Left lung (tissue), 10 donors: Measurements from ENCODE around the gene PSMA1. TPM values are rescaled to one million over a fixed set of nuclear protein-coding genes. Genes with fewer than 3 reads are reported as not detected.
A peak's percentile ranks its signal among the peaks of the same experiment; 100 is the strongest.

Experiments used
- ATAC-seq: fragments of 200-7000 bp; cut with Tn5 transposase; one replicate; pipeline ENCODE4 v1.9.1; 2020; ENCODE audit warnings: moderate library complexity
- DNase-seq, 4 donors: peaks; one replicate each; pipeline ENCODE4 v3.0.0-alpha.2; 2013 to 2020
- H3K27ac ChIP-seq, 2 donors: fragments of 200-600 bp; sonication (generic) in 1 of 2; one replicate each; pipeline versions ENCODE4 v1.5.0 to v1.8.0; 2020 to 2021
- H3K27me3 ChIP-seq, 2 donors: fragments of 200-600 bp; sonication (generic) in 1 of 2; one replicate each; pipeline versions ENCODE4 v1.5.0 to v1.8.0; 2020 to 2021
- H3K36me3 ChIP-seq, 2 donors: fragments of 200-600 bp; sonication (generic) in 1 of 2; one replicate each; pipeline versions ENCODE4 v1.5.0 to v1.8.0; 2020 to 2021
- H3K4me1 ChIP-seq, 2 donors: fragments of 200-600 bp; one replicate each; pipeline ENCODE4 v1.8.0; 2021
- H3K4me3 ChIP-seq, 2 donors: fragments of 200-600 bp; sonication (generic) in 1 of 2; one replicate each; pipeline versions ENCODE4 v1.5.0 to v1.8.0; 2020 to 2021; ENCODE audit warnings: mild to moderate bottlenecking in 1 of 2
- H3K9me3 ChIP-seq, 2 donors: fragments of 200-600 bp; sonication (generic) in 1 of 2; one replicate each; pipeline versions ENCODE4 v1.5.0 to v1.8.0; 2020 to 2021
- CTCF ChIP-seq, 2 donors: fragments of 200-600 bp; sonication (generic) in 1 of 2; IDR thresholded peaks; one replicate each; pipeline versions ENCODE4 v1.5.0 to v1.8.0; 2021; ENCODE audit warnings: antibody characterized with exemption in 2 of 2
- intact Hi-C, 2 donors: fragments of 100-400 bp; cut with DNase I; formaldehyde crosslinking; loops; one replicate each; pipeline versions ENCODE4 v1.11.2 to v1.14.2; 2022
- polyA plus RNA-seq, 6 donors: library from polyadenylated mRNA; unstranded; fragments of 120-200 nt; gene quantifications; one replicate each; pipeline ENCODE4 v1.2.1, GENCODE V29; 2013; ENCODE audit not compliant: insufficient read length in 6 of 6
- total RNA-seq, 2 donors: library from RNA; stranded (reverse); fragmentation: NEBNext Ultra II Directional; extraction: Animal tissue kit (Norgen Biotek cat#: 25700); gene quantifications; one replicate each; pipeline ENCODE4 v1.2.1, GENCODE V29; 2021
- donor health status: DM: no; HTN: yes; CAD: no.
- donor health status: DM: no; HTN: no; CAD: no.

Gene PSMA1
- total and polyA plus RNA-seq, 8 donors, result 109 to 184 (median 172) TPM

- no peaks in the 10 kb centered on the region for H3K9me3 ChIP-seq
- peaks cover 8 to 36% of the 10 kb centered on the region in 2 donors for H3K4me1 ChIP-seq
- peak within 1 kb of the TSS; percentile 64 to 71 for H3K4me3 ChIP-seq
- H3K36me3 ChIP-seq, result peaks cover 0 to 44% of the 10 kb centered on the region in 2 donors
- no peak for TF ChIP-seq CTCF (IDR thresholded peaks at IDR 0.05)
- H3K27me3 ChIP-seq, result no peaks in the 10 kb centered on the region
- H3K27ac ChIP-seq, result peak within 1 kb of the TSS; percentile 81 to 95
- intact Hi-C loops, result no loop called here
- peak; percentile 99 for ATAC-seq
- DNase-seq, result peak; percentile 91 to 97 (median 96)
Measured at GRCh38 chr11:14499560-14500180, 20.5 kb downstream of the PSMA1 start, which contains the start of gene COPB1. TSS of gene COPB1 (minus strand) at chr11:14499811. CDS start at chr11:14498928, 883 bp downstream.

GRCh38 chr11:14499178-14499559 lies 21.0 kb downstream of the PSMA1 start:
- Histone ChIP-seq H3K9me3 (no peaks in the 10 kb centered on the region), H3K4me1 (peaks cover 8 to 36% of the 10 kb centered on the region in 2 donors), H3K4me3 (peak overlapping the region; percentile 64 to 71), H3K27me3 (no peaks in the 10 kb centered on the region), H3K27ac (peak overlapping the region; percentile 81 to 95), H3K36me3 (peaks cover 0 to 44% of the 10 kb centered on the region in 2 donors)
- ATAC-seq (peak; percentile 53), DNase-seq (peak in 2 of 4 donors; percentile 40 to 48)
- no peak for TF ChIP-seq CTCF (IDR thresholded peaks at IDR 0.05)
- intact Hi-C loops, result no loop called here

- intact Hi-C loops, result no loop called here
- no peak for TF ChIP-seq CTCF (IDR thresholded peaks at IDR 0.05)
- Histone ChIP-seq H3K9me3 (no peaks in the 10 kb centered on the region), H3K4me1 (no peaks in the 10 kb centered on the region), H3K27ac (no peak overlapping the region), H3K4me3 (no peak overlapping the region), H3K36me3 (peaks cover 2 to 100% of the 10 kb centered on the region in 2 donors), H3K27me3 (no peaks in the 10 kb centered on the region)
- DNase-seq (no peak), ATAC-seq (no peak)
Measured at GRCh38 chr11:14480716-14481115, 39.5 kb downstream of the PSMA1 start.

GRCh38 chr11:14471127-14471526 lies 49.1 kb downstream of the PSMA1 start:
- intact Hi-C loops, result no loop called here
- TF ChIP-seq CTCF (IDR thresholded peaks at IDR 0.05), result no peak
- ATAC-seq (peak; percentile 84), DNase-seq (no peak)
- H3K27me3 ChIP-seq, result no peaks in the 10 kb centered on the region
- H3K36me3 ChIP-seq, result peaks cover 10 to 99% of the 10 kb centered on the region in 2 donors
- H3K4me1 ChIP-seq, result peaks cover 0 to 15% of the 10 kb centered on the region in 2 donors
- no peaks in the 10 kb centered on the region for H3K9me3 ChIP-seq
- peak overlapping the region; percentile 20 to 42 for H3K27ac ChIP-seq
- H3K4me3 ChIP-seq, result no peak overlapping the region

- Histone ChIP-seq H3K27ac (no peak overlapping the region), H3K36me3 (peaks cover 5 to 99% of the 10 kb centered on the region in 2 donors), H3K4me3 (no peak overlapping the region), H3K9me3 (no peaks in the 10 kb centered on the region), H3K27me3 (no peaks in the 10 kb centered on the region), H3K4me1 (no peaks in the 10 kb centered on the region)
- intact Hi-C loops, result no loop called here
- ATAC-seq (no peak), DNase-seq (no peak)
- TF ChIP-seq CTCF (IDR thresholded peaks at IDR 0.05), result no peak
Measured at GRCh38 chr11:14463623-14464022, 56.6 kb downstream of the PSMA1 start.
